ENCODE data around the gene SIRT3.
A peak's percentile ranks its signal among the peaks of the same experiment; 100 is the strongest.

SIRT3 gene

DNA sequence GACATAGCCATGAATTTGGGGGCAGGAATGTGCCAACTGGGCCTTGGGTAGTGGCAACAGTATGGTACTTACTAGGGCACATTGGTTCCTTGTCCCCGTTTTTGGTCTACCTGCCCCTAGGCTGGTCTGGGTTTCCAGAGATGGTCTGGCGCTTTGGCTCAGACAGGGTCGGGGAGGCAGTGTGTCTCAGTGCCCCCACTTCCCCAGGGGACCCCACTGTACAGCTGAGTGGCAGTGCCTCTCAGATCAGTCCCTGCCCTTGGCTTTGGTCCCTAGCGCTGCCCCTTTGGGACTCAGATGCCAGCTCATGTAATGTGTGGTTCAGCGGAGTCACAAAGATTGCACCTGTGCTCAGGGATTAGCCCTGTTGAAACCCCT lies 25.4 kb downstream of the SIRT3 start:
- H3K9me3 ChIP-seq (ENCODE audit: insufficient read depth, low read depth, low read length) = no peaks in the 10 kb centered on the region
- no peaks in the 10 kb centered on the region for H3K9me2 ChIP-seq (replicated peaks; ENCODE audit: low read depth, low read length)
- H3K27me3 ChIP-seq (ENCODE audit: insufficient read depth, low read length, poor library complexity, severe bottlenecking) = no peaks in the 10 kb centered on the region
- H3K79me2 ChIP-seq (ENCODE audit: insufficient read depth, low read length) = peaks cover 56% of the 10 kb centered on the region
- H3K4me2 ChIP-seq (ENCODE audit: low read depth, low read length, poor library complexity, severe bottlenecking) = peak overlapping the region; percentile 99
- H3F3A ChIP-seq (ENCODE audit: low read depth) = peaks cover 5% of the 10 kb centered on the region
- H3K36me3 ChIP-seq (ENCODE audit: insufficient read depth, low read length) = peaks cover 42% of the 10 kb centered on the region; the same call in 1 of the 2 replicates
- H3K4me3 ChIP-seq (ENCODE audit: low read length, poor library complexity, severe bottlenecking) = peak overlapping the region; percentile 98
- peaks cover 30% of the 10 kb centered on the region for H3K4me1 ChIP-seq (ENCODE audit: insufficient read depth, low read length, poor library complexity, severe bottlenecking)
- H2AFZ ChIP-seq (ENCODE audit: low read length) = no peak overlapping the region
- peaks cover 33% of the 10 kb centered on the region for H4K20me1 ChIP-seq (ENCODE audit: insufficient read depth, low read length, poor library complexity, severe bottlenecking)
- peak overlapping the region; percentile 99 for H3K9ac ChIP-seq (ENCODE audit: low read depth, low read length, poor library complexity, severe bottlenecking)
- no peak for TF ChIP-seq EZH2phosphoT487 (IDR thresholded peaks at IDR 0.05; ENCODE audit: borderline replicate concordance)
- TF ChIP-seq, protein P1, sequence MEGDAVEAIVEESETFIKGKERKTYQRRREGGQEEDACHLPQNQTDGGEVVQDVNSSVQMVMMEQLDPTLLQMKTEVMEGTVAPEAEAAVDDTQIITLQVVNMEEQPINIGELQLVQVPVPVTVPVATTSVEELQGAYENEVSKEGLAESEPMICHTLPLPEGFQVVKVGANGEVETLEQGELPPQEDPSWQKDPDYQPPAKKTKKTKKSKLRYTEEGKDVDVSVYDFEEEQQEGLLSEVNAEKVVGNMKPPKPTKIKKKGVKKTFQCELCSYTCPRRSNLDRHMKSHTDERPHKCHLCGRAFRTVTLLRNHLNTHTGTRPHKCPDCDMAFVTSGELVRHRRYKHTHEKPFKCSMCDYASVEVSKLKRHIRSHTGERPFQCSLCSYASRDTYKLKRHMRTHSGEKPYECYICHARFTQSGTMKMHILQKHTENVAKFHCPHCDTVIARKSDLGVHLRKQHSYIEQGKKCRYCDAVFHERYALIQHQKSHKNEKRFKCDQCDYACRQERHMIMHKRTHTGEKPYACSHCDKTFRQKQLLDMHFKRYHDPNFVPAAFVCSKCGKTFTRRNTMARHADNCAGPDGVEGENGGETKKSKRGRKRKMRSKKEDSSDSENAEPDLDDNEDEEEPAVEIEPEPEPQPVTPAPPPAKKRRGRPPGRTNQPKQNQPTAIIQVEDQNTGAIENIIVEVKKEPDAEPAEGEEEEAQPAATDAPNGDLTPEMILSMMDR (conservative IDR thresholded peaks at IDR 0.05; ENCODE audit: low read length) = no peak

- H4K20me1 ChIP-seq (ENCODE audit: insufficient read depth, low read length, poor library complexity, severe bottlenecking) = peaks cover 36% of the 10 kb centered on the region
- H3K27me3 ChIP-seq (ENCODE audit: insufficient read depth, low read length, poor library complexity, severe bottlenecking) = no peaks in the 10 kb centered on the region
- H3K9me3 ChIP-seq (ENCODE audit: insufficient read depth, low read depth, low read length) = no peaks in the 10 kb centered on the region
- H3K9ac ChIP-seq (ENCODE audit: low read depth, low read length, poor library complexity, severe bottlenecking) = peak overlapping the region; percentile 99
- no peaks in the 10 kb centered on the region for H3K9me2 ChIP-seq (replicated peaks; ENCODE audit: low read depth, low read length)
- peaks cover 35% of the 10 kb centered on the region for H3K4me1 ChIP-seq (ENCODE audit: insufficient read depth, low read length, poor library complexity, severe bottlenecking)
- H2AFZ ChIP-seq (ENCODE audit: low read length) = no peak overlapping the region
- peaks cover 61% of the 10 kb centered on the region for H3K79me2 ChIP-seq (ENCODE audit: insufficient read depth, low read length)
- peaks cover 5% of the 10 kb centered on the region for H3F3A ChIP-seq (ENCODE audit: low read depth)
- TF ChIP-seq EZH2phosphoT487 (IDR thresholded peaks at IDR 0.05; ENCODE audit: borderline replicate concordance) = no peak
- TF ChIP-seq, protein P1 (conservative IDR thresholded peaks at IDR 0.05; ENCODE audit: low read length) = no peak
- H3K4me3 ChIP-seq (ENCODE audit: low read length, poor library complexity, severe bottlenecking) = peak overlapping the region; percentile 98
- H3K36me3 ChIP-seq (ENCODE audit: insufficient read depth, low read length) = peaks cover 40% of the 10 kb centered on the region; the same call in 1 of the 2 replicates
- H3K4me2 ChIP-seq (ENCODE audit: low read depth, low read length, poor library complexity, severe bottlenecking) = peak overlapping the region; percentile 99
Measured at GRCh38 chr11:210122-210802, 25.9 kb downstream of the SIRT3 start.

- Histone ChIP-seq H4K20me1 (ENCODE audit: insufficient read depth, low read length, poor library complexity, severe bottlenecking) (peaks cover 36% of the 10 kb centered on the region), H3K4me2 (ENCODE audit: low read depth, low read length, poor library complexity, severe bottlenecking) (peak overlapping the region; percentile 99), H2AFZ (ENCODE audit: low read length) (no peak overlapping the region), H3K4me3 (ENCODE audit: low read length, poor library complexity, severe bottlenecking) (peak overlapping the region; percentile 98), H3K27me3 (ENCODE audit: insufficient read depth, low read length, poor library complexity, severe bottlenecking) (no peaks in the 10 kb centered on the region), H3K36me3 (ENCODE audit: insufficient read depth, low read length) (peaks cover 36% of the 10 kb centered on the region; the same call in 1 of the 2 replicates), H3K9me3 (ENCODE audit: insufficient read depth, low read depth, low read length) (no peaks in the 10 kb centered on the region), H3K9me2 (replicated peaks; ENCODE audit: low read depth, low read length) (no peaks in the 10 kb centered on the region), H3K4me1 (ENCODE audit: insufficient read depth, low read length, poor library complexity, severe bottlenecking) (peaks cover 40% of the 10 kb centered on the region), H3K79me2 (ENCODE audit: insufficient read depth, low read length) (peaks cover 69% of the 10 kb centered on the region), H3K9ac (ENCODE audit: low read depth, low read length, poor library complexity, severe bottlenecking) (peak overlapping the region; percentile 99), H3F3A (ENCODE audit: low read depth) (peaks cover 5% of the 10 kb centered on the region)
- TF ChIP-seq, protein P1 (conservative IDR thresholded peaks at IDR 0.05; ENCODE audit: low read length) = no peak
- no peak for TF ChIP-seq EZH2phosphoT487 (IDR thresholded peaks at IDR 0.05; ENCODE audit: borderline replicate concordance)
Measured at GRCh38 chr11:209275-210121, 26.6 kb downstream of the SIRT3 start.

All from Loucy (cell line).